HEK293 (cell line): ENCODE results near the gene ECHDC1.

Source experiments
- AEBP2 ChIP-seq: fragments of 450-650 bp; formaldehyde crosslinking; IDR thresholded peaks from 2 replicates; pipeline ENCODE4 v1.5.1; 2016; ENCODE audit warnings: missing biosample characterization, missing genetic modification characterization, borderline replicate concordance
- CTCF ChIP-seq: fragments of 450-650 bp; formaldehyde crosslinking; IDR thresholded peaks from 2 replicates; pipeline ENCODE4 v1.5.1; 2016; ENCODE audit warnings: missing biosample characterization, missing genetic modification characterization
- GLIS2 ChIP-seq: fragments of 450-650 bp; formaldehyde crosslinking; IDR thresholded peaks from 2 replicates; pipeline ENCODE4 v1.5.1; 2016; ENCODE audit warnings: missing biosample characterization, missing genetic modification characterization
- HOXC10 ChIP-seq: sonication (generic); formaldehyde crosslinking; IDR thresholded peaks from 2 replicates; pipeline ENCODE4 v1.8.1; 2023; ENCODE audit warnings: mild to moderate bottlenecking, missing genetic modification reagents
- HOXD13 ChIP-seq: sonication (generic); formaldehyde crosslinking; IDR thresholded peaks from 2 replicates; pipeline ENCODE4 v1.8.0; 2022; ENCODE audit warnings: missing genetic modification reagents, borderline replicate concordance
- SCRT2 ChIP-seq: fragments of 450-650 bp; formaldehyde crosslinking; IDR thresholded peaks from 2 replicates; pipeline ENCODE4 v1.5.1; 2016; ENCODE audit warnings: missing biosample characterization, missing genetic modification characterization
- ZBTB20 ChIP-seq: fragments of 450-650 bp; formaldehyde crosslinking; IDR thresholded peaks from 2 replicates; pipeline ENCODE4 v1.5.1; 2016; ENCODE audit warnings: missing biosample characterization, missing genetic modification characterization
- ZNF10 ChIP-seq: fragments of 450-650 bp; formaldehyde crosslinking; IDR thresholded peaks from 2 replicates; pipeline ENCODE4 v1.5.1; 2017; ENCODE audit warnings: missing biosample characterization, missing genetic modification characterization
- ZNF112 ChIP-seq: fragments of 450-650 bp; formaldehyde crosslinking; IDR thresholded peaks from 2 replicates; pipeline ENCODE4 v1.5.0; 2017; ENCODE audit warnings: missing biosample characterization, missing genetic modification characterization
- ZNF341 ChIP-seq: fragments of 450-650 bp; formaldehyde crosslinking; IDR thresholded peaks from 2 replicates; pipeline ENCODE4; 2016; ENCODE audit warnings: low read depth, missing biosample characterization, missing genetic modification characterization
- ZNF350 ChIP-seq: fragments of 450-650 bp; formaldehyde crosslinking; IDR thresholded peaks from 2 replicates; pipeline ENCODE4 v1.5.0; 2017; ENCODE audit warnings: missing biosample characterization, mild to moderate bottlenecking, missing genetic modification characterization
- ZNF391 ChIP-seq: fragments of 450-650 bp; formaldehyde crosslinking; IDR thresholded peaks from 2 replicates; pipeline ENCODE4 v1.5.1; 2016; ENCODE audit warnings: low read depth, missing biosample characterization, missing genetic modification characterization, borderline replicate concordance
- ZNF558 ChIP-seq: fragments of 450-650 bp; formaldehyde crosslinking; IDR thresholded peaks from 2 replicates; pipeline ENCODE4 v1.5.1; 2016; ENCODE audit warnings: missing biosample characterization, missing genetic modification characterization
- ZNF560 ChIP-seq: fragments of 450-650 bp; formaldehyde crosslinking; IDR thresholded peaks from 2 replicates; pipeline ENCODE4 v1.5.1; 2017; ENCODE audit warnings: missing biosample characterization, missing genetic modification characterization, borderline replicate concordance
- ZNF585B ChIP-seq: fragments of 450-650 bp; formaldehyde crosslinking; IDR thresholded peaks from 2 replicates; pipeline ENCODE4 v1.5.1; 2016; ENCODE audit warnings: missing biosample characterization, missing genetic modification characterization
- ZNF600 ChIP-seq: fragments of 450-650 bp; formaldehyde crosslinking; IDR thresholded peaks from 2 replicates; pipeline ENCODE4 v1.5.1; 2016; ENCODE audit warnings: missing biosample characterization, missing genetic modification characterization
- ZNF704 ChIP-seq: fragments of 450-650 bp; formaldehyde crosslinking; IDR thresholded peaks from 2 replicates; pipeline ENCODE4 v1.5.1; 2016; ENCODE audit warnings: missing biosample characterization, missing genetic modification characterization
- ZNF768 ChIP-seq: fragments of 450-650 bp; formaldehyde crosslinking; IDR thresholded peaks from 2 replicates; pipeline ENCODE4 v1.5.1; 2018; ENCODE audit warnings: missing biosample characterization, mild to moderate bottlenecking, missing genetic modification characterization
- ZSCAN30 ChIP-seq: fragments of 450-650 bp; IDR thresholded peaks from 2 replicates; pipeline ENCODE4 v1.5.1; 2018; ENCODE audit warnings: missing biosample characterization, mild to moderate bottlenecking, missing genetic modification characterization, moderate library complexity
- TF ChIP-seq, protein P1 (sequence below): fragments of 450-650 bp; formaldehyde crosslinking; IDR thresholded peaks from 2 replicates; pipeline ENCODE4 v1.5.1; 2016; ENCODE audit warnings: missing biosample characterization, missing genetic modification characterization, borderline replicate concordance
- TF ChIP-seq, protein P2 (sequence below): fragments of 450-650 bp; formaldehyde crosslinking; IDR thresholded peaks from 2 replicates; pipeline ENCODE4 v1.5.0; 2017; ENCODE audit warnings: missing biosample characterization, missing genetic modification characterization, borderline replicate concordance
- TF ChIP-seq, protein P3 (sequence below): fragments of 450-650 bp; formaldehyde crosslinking; IDR thresholded peaks from 2 replicates; pipeline ENCODE4 v1.5.1; 2016; ENCODE audit warnings: missing biosample characterization, missing genetic modification characterization
- TF ChIP-seq, protein P4 (sequence below): fragments of 450-650 bp; formaldehyde crosslinking; IDR thresholded peaks from 2 replicates; pipeline ENCODE4 v1.5.1; 2016; ENCODE audit warnings: missing biosample characterization, missing genetic modification characterization

ECHDC1 gene

GRCh38 chr6:127342946-127343808 is at the start of gene ECHDC1 (continued):
- no peak for TF ChIP-seq ZNF560 (tag by site-specific recombination)
- TF ChIP-seq ZNF10, result no peak
- no peak for TF ChIP-seq ZNF350
- TF ChIP-seq, protein P1, sequence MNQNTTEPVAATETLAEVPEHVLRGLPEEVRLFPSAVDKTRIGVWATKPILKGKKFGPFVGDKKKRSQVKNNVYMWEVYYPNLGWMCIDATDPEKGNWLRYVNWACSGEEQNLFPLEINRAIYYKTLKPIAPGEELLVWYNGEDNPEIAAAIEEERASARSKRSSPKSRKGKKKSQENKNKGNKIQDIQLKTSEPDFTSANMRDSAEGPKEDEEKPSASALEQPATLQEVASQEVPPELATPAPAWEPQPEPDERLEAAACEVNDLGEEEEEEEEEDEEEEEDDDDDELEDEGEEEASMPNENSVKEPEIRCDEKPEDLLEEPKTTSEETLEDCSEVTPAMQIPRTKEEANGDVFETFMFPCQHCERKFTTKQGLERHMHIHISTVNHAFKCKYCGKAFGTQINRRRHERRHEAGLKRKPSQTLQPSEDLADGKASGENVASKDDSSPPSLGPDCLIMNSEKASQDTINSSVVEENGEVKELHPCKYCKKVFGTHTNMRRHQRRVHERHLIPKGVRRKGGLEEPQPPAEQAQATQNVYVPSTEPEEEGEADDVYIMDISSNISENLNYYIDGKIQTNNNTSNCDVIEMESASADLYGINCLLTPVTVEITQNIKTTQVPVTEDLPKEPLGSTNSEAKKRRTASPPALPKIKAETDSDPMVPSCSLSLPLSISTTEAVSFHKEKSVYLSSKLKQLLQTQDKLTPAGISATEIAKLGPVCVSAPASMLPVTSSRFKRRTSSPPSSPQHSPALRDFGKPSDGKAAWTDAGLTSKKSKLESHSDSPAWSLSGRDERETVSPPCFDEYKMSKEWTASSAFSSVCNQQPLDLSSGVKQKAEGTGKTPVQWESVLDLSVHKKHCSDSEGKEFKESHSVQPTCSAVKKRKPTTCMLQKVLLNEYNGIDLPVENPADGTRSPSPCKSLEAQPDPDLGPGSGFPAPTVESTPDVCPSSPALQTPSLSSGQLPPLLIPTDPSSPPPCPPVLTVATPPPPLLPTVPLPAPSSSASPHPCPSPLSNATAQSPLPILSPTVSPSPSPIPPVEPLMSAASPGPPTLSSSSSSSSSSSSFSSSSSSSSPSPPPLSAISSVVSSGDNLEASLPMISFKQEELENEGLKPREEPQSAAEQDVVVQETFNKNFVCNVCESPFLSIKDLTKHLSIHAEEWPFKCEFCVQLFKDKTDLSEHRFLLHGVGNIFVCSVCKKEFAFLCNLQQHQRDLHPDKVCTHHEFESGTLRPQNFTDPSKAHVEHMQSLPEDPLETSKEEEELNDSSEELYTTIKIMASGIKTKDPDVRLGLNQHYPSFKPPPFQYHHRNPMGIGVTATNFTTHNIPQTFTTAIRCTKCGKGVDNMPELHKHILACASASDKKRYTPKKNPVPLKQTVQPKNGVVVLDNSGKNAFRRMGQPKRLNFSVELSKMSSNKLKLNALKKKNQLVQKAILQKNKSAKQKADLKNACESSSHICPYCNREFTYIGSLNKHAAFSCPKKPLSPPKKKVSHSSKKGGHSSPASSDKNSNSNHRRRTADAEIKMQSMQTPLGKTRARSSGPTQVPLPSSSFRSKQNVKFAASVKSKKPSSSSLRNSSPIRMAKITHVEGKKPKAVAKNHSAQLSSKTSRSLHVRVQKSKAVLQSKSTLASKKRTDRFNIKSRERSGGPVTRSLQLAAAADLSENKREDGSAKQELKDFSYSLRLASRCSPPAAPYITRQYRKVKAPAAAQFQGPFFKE, result no peak
- no peak for TF ChIP-seq ZNF558 (tag by site-specific recombination)
- TF ChIP-seq, protein P2, sequence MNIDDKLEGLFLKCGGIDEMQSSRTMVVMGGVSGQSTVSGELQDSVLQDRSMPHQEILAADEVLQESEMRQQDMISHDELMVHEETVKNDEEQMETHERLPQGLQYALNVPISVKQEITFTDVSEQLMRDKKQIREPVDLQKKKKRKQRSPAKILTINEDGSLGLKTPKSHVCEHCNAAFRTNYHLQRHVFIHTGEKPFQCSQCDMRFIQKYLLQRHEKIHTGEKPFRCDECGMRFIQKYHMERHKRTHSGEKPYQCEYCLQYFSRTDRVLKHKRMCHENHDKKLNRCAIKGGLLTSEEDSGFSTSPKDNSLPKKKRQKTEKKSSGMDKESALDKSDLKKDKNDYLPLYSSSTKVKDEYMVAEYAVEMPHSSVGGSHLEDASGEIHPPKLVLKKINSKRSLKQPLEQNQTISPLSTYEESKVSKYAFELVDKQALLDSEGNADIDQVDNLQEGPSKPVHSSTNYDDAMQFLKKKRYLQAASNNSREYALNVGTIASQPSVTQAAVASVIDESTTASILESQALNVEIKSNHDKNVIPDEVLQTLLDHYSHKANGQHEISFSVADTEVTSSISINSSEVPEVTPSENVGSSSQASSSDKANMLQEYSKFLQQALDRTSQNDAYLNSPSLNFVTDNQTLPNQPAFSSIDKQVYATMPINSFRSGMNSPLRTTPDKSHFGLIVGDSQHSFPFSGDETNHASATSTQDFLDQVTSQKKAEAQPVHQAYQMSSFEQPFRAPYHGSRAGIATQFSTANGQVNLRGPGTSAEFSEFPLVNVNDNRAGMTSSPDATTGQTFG (tag by site-specific recombination), result no peak
- TF ChIP-seq, protein P3, sequence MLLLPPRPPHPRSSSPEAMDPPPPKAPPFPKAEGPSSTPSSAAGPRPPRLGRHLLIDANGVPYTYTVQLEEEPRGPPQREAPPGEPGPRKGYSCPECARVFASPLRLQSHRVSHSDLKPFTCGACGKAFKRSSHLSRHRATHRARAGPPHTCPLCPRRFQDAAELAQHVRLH (tag by site-specific recombination), result peak; percentile 100
- TF ChIP-seq GLIS2 (tag by site-specific recombination), result peak; percentile 94
- TF ChIP-seq ZNF391 (tag by site-specific recombination), result no peak; the same call in 1 of the 2 replicates
- no peak for TF ChIP-seq ZNF768 (tag by site-specific recombination)
- peak; percentile 88 for TF ChIP-seq ZBTB20 (tag by site-specific recombination)
- peak; percentile 82 for TF ChIP-seq ZNF600 (tag by site-specific recombination)
- 0 out of 2 replicates have a peak, but pooled peaks have one; percentile 35 for TF ChIP-seq ZSCAN30 (tag by site-specific recombination)
- TF ChIP-seq ZNF704 (tag by site-specific recombination), result no peak
- TF ChIP-seq AEBP2 (tag by site-specific recombination), result no peak
- TF ChIP-seq ZNF112 (tag by site-specific recombination), result no peak
- TF ChIP-seq CTCF (tag by site-specific recombination), result no peak; the same call in 1 of the 2 replicates
- peak; percentile 94 for TF ChIP-seq ZNF341
- TF ChIP-seq HOXD13, result no peak; the same call in 1 of the 2 replicates
- 0 out of 2 replicates have a peak, but pooled peaks have one; percentile 64 for TF ChIP-seq HOXC10 (CRISPR knock-in tag)
- TF ChIP-seq, protein P4, sequence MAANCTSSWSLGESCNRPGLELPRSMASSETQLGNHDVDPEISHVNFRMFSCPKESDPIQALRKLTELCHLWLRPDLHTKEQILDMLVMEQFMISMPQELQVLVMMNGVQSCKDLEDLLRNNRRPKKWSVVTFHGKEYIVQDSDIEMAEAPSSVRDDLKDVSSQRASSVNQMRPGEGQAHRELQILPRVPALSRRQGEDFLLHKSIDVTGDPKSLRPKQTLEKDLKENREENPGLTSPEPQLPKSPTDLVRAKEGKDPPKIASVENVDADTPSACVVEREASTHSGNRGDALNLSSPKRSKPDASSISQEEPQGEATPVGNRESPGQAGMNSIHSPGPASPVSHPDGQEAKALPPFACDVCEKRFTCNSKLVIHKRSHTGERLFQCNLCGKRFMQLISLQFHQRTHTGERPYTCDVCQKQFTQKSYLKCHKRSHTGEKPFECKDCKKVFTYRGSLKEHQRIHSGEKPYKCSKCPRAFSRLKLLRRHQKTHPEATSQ (tag by site-specific recombination), result no peak
- TF ChIP-seq ZNF585B (tag by site-specific recombination), result no peak
- TF ChIP-seq SCRT2 (tag by site-specific recombination), result no peak
